H7 (cell line): ENCODE data around the gene SLC35F3. TPM values are rescaled to one million over a fixed set of nuclear protein-coding genes. Genes with fewer than 3 reads are reported as not detected.

Experiments
- DNase-seq: peaks from one replicate; pipeline ENCODE4 v3.0.0; 2012
- H3K27me3 ChIP-seq: 2 replicates; pipeline ENCODE4 v1.6.0; 2011; ENCODE audit warnings: mild to moderate bottlenecking, low read length; ENCODE audit not compliant: control insufficient read depth, insufficient read depth
- H3K36me3 ChIP-seq: replicated peaks from 2 replicates; pipeline ENCODE4 v1.5.1; 2011; ENCODE audit warnings: low read length; ENCODE audit not compliant: control insufficient read depth, insufficient read depth
- H3K4me3 ChIP-seq: 2 replicates; pipeline ENCODE4 v1.5.1; 2011; ENCODE audit warnings: low read depth, mild to moderate bottlenecking, control low read depth, low read length, moderate library complexity; ENCODE audit not compliant: insufficient read depth
- total RNA-seq: library from RNA; depleted of rRNA; stranded (reverse); fragments of >200 nt; shearing (Covaris generic); gene quantifications from 2 replicates; pipeline ENCODE4 v1.2.3, GENCODE V29; 2014

Gene SLC35F3
- total RNA-seq, 1 experiment from 2014 or later: 7.2 TPM

DNA sequence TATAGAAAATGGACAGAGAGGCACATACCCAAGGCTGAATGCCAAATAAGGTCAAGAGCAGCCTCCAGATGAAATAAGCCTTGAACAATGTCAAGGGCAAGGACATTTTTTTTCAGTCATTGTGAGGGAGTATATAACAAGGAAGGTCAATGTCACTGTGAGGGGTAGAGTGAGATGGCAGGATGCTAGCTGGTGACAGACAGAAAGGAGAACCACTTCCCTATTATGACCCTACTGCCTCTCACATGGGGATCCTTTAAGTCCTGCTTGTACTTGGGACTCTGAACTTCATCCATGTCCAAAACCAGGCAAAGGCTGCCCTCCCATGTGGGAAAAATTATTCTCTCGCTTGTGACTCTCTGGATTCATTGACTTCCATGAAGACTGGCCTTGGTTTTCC lies 349.3 kb downstream of the SLC35F3 start:
- no peaks in the 10 kb centered on the region for H3K36me3 ChIP-seq
- no peaks in the 10 kb centered on the region for H3K27me3 ChIP-seq
- no peak for DNase-seq
- no peak overlapping the region for H3K4me3 ChIP-seq

DNA sequence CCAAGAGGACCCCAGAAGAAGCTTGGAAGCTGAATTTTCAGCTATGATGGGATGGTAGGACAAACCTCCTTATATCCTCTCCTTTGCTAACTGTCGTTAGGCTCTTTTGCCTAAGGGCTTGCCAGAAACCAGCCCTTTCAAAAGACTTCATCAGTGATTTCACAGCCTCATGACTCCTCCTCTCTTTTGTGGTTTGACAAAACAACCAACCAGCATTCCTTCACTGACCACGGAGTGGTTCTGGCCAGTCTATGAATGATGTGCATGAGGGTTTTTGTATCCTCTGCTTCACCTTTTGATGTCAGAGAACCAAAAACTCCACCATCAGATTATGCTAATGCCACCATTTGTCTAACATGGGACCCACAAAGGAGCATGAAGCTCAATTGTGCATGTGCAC lies 351.9 kb downstream of the SLC35F3 start:
- DNase-seq: no peak
- no peaks in the 10 kb centered on the region for H3K27me3 ChIP-seq

DNA sequence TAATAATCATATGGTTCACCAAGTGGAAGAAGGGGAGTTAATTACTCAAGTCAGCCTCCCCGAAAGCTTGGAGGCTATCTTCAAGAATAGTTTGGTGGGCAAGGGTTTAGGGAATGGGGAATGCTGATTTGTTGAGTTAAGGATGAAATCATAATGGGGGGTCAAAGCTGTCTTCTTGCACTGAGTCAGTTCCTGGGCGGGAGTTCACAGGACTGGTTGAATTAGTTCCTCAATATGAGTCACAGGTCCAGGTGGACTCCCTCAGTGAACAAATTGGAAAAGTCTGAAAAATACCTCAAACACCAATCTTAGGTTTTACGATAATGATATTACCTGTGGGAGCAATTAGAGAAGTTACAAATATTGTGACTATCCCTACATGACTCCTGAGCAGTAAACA lies 353.6 kb downstream of the SLC35F3 start:
- DNase-seq: no peak
- no peaks in the 10 kb centered on the region for H3K36me3 ChIP-seq
- no peak overlapping the region for H3K4me3 ChIP-seq
- no peaks in the 10 kb centered on the region for H3K27me3 ChIP-seq

More for the DNA sequence above, 351.9 kb downstream of the SLC35F3 start:
- Histone ChIP-seq H3K36me3 (no peaks in the 10 kb centered on the region), H3K4me3 (no peak overlapping the region)

DNA sequence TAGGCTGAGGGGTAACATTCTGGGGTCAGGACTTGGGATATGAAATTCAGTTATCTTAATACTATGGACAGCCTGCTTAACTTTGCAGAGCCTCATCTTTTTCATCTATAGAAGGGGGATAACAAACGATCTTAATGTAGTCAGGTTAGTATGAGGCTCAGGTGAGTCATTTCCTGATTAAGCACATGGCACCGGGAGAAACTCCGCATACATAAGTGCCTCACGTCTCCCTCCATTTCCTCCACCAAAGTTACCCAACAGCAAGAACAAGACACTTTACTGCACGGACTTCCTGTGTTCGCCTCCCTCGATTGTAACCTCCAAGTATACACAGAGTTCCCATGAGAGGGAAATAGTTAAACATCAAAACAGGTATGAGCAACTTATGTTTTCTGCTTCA lies 356.1 kb downstream of the SLC35F3 start:
- Histone ChIP-seq H3K36me3 (no peaks in the 10 kb centered on the region), H3K4me3 (no peak overlapping the region), H3K27me3 (no peaks in the 10 kb centered on the region)
- no peak for DNase-seq

DNA sequence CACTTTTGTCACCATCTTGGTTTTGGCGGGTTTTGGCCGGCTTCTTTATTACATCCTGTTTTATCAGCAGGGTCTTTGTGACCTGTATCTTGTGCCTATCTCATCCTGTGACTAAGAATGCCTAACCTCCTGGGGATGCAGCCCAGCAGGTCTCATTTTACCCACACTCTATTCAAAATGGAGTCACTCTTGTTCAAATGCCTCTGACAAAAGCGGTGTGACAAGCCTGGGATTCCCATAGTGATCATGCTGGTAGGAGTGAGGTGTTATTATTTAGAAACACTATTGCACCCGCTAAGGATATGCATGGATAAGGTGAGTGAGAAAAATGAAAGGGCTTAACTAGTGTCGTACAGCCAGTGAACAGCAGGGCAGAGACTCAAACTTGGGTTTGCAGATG lies 357.1 kb downstream of the SLC35F3 start:
- Histone ChIP-seq H3K27me3 (no peaks in the 10 kb centered on the region), H3K36me3 (no peaks in the 10 kb centered on the region), H3K4me3 (no peak overlapping the region)
- DNase-seq: no peak

DNA sequence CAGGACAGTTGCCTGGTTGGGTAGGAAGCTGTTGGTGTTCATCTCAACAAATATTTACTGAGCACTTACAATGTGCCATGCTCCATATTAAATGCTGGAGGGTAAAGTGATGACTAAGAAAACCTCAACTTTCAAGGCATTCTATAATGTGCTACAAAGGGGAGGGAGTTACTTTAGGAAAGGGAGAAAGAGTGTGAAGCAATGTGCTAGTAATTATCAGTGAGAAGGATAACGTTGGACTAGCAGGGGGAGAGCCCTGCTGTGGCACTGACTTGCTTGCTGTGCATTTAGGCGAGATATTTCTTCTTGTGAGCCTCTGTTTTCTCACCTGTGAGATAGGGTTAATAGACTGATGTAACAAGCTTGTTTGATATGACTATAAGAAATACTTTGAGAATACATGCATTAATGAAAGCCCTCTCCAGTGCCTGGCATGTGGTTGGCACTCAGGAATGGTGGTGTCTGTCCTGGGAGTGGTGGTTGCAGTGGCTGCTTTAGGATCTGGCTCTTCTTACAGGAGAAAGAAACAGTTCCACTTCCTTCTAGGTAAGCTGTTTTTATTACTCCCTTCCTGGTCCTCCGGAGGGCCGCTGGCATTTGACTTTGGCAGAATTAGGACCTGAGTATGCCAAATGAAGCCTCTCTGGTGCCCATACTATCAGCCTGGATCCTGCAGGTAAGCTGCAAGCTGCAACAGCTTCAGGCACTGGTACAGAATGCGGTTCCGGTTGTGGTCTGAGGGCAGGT lies 357.7 kb downstream of the SLC35F3 start:
- no peaks in the 10 kb centered on the region for H3K36me3 ChIP-seq
- DNase-seq: no peak
- no peak overlapping the region for H3K4me3 ChIP-seq
- no peaks in the 10 kb centered on the region for H3K27me3 ChIP-seq

DNA sequence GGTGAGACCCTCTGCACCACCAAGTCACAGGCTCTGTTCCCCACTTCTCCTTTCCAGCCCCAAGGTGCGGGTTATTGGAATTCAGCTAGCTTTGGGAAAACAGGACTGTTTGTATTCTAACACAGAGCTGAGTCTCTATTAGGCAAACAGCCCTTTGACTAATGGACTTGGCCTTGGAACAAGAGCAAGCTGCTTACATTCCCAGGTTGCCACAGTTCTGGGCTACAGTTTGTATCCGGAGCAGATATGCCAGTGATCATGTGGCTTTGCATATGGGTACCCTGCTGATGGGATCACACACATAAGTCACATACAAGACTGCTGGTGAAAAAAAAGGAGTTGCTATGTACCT lies 358.3 kb downstream of the SLC35F3 start:
- Histone ChIP-seq H3K27me3 (no peaks in the 10 kb centered on the region), H3K36me3 (no peaks in the 10 kb centered on the region), H3K4me3 (no peak overlapping the region)
- DNase-seq: no peak

DNA sequence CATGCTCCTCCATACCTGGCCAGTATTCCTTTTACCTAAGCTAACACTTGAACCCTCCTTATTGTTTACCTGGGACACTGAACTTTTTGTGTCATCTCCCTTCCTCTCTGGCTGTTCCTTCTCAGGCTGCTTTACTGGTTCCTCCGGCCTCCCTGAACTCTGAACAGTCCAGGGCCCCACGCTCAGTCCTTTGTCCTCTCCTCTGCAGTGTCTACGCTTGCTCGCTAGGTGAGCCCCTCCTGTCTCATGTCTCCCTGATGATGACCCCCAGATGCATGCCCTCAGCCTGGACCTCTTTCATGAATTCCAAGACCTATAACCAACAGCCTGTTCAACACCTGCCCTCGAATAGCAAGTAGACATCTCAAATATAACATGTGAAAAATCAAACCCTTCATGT lies 360.4 kb downstream of the SLC35F3 start:
- DNase-seq: no peak
- H3K27me3 ChIP-seq: no peaks in the 10 kb centered on the region
- no peaks in the 10 kb centered on the region for H3K36me3 ChIP-seq
- no peak overlapping the region for H3K4me3 ChIP-seq

DNA sequence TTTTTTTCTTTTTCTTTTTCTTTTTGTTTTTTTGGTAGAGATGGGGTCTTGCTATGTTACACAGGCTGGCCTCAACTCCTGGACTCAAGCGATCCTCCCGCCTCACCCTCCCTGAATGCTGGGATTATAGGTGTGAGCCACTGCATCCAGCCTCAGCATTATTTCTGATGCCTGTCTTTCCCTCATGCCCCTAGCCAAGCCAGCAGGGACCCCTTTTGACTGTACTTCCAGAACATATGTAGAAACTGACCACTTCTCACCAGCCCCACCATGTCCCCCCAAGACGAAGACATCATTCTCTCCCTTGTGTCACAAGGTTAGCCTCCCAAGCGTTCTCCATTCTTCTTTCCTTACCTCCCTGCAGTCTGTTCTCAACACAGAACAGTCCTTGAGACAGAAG lies 360.8 kb downstream of the SLC35F3 start:
- no peaks in the 10 kb centered on the region for H3K36me3 ChIP-seq
- no peaks in the 10 kb centered on the region for H3K27me3 ChIP-seq
- DNase-seq: no peak
- no peak overlapping the region for H3K4me3 ChIP-seq

DNA sequence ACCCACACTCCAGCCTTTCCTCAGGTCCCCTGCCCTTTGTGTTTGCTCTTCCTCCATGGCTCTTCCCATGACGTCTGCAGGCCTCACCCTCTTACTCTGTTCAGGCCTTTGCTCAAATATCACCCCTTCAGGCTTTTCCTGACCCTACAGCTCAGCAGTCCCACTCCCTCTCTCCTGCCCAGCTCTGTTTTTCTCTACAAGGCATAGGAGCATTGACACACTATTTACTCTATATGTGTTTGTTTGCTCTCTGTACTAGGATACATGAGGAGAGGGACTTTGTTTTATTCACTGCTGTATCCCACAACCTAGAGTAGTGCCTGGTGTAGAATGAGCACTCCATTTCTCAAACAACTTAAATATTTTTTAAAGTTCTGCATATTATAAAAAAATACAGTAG lies 361.4 kb downstream of the SLC35F3 start:
- DNase-seq: peak; percentile 20
- H3K27me3 ChIP-seq: no peaks in the 10 kb centered on the region
- H3K4me3 ChIP-seq: no peak overlapping the region
- no peaks in the 10 kb centered on the region for H3K36me3 ChIP-seq

DNA sequence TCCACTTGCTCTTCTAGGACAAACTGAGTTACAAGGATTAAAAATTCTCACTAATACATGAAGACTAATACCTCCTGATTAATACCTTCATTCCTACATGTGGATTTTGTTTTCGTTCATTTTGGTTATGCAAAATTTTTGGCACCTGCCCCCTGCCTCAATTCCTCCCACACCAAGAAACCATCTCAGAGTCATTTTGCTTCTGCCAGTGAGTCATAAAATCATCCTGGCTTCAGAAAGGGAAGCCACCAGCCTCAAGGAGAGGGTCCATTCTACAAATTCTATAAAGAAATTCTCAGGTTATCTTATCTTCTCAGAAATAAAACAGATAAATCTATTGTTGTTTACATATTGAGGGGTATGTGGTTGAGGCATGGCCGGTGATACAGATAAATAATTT lies 365.6 kb downstream of the SLC35F3 start:
- DNase-seq: no peak
- Histone ChIP-seq H3K27me3 (no peaks in the 10 kb centered on the region), H3K4me3 (no peak overlapping the region), H3K36me3 (no peaks in the 10 kb centered on the region)

DNA sequence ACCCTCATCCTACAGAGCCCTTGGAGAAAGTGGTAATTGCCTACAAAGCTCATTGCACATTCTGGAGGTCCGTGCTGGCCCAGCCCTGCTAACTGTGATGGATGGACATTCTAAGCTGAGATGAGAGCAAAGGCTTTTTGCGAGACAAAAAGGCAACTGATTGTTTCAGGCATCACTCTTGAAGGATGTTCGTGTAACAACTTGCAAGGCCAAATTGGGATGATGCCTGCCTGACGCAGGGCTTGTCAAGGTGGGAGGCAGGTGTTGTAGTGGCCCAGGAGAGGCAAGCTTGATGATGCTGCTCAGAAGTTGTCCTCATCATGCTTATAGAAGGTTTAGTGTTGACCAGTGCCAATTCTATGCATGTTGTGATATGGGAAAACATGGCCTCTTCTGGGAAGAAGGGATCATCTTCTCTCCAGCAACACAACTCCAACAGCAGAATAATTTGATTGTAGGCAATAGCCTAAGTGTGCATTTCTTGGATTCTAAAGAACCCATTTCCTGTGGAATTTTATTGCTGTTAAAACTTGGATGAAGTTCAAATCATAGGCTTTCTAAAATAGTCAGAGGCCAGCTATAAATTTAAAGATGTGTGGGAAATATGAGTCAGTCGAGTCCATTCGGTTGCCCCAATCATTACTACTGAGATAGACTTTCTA lies 366.2 kb downstream of the SLC35F3 start:
- DNase-seq: no peak
- no peak overlapping the region for H3K4me3 ChIP-seq
- no peaks in the 10 kb centered on the region for H3K27me3 ChIP-seq
- no peaks in the 10 kb centered on the region for H3K36me3 ChIP-seq

DNA sequence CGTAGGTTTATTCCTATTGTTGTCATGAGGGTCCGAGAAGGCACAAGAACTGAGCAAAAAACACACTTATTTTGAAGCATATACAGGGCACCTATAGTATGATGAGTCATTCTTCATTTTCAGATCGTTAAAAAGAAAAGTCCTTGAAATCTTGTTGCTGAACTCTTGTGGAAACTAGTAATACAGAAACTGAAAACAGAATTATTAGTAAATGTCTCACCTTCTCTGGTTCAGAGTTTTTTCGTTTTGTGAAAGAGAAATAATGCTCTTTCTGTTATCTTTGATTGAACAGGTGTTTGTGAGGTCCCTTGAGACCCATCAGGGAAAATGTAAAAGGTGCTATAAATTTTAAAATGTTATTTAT lies 366.7 kb downstream of the SLC35F3 start:
- DNase-seq: no peak
- H3K4me3 ChIP-seq: no peak overlapping the region
- no peaks in the 10 kb centered on the region for H3K27me3 ChIP-seq
- H3K36me3 ChIP-seq: no peaks in the 10 kb centered on the region

DNA sequence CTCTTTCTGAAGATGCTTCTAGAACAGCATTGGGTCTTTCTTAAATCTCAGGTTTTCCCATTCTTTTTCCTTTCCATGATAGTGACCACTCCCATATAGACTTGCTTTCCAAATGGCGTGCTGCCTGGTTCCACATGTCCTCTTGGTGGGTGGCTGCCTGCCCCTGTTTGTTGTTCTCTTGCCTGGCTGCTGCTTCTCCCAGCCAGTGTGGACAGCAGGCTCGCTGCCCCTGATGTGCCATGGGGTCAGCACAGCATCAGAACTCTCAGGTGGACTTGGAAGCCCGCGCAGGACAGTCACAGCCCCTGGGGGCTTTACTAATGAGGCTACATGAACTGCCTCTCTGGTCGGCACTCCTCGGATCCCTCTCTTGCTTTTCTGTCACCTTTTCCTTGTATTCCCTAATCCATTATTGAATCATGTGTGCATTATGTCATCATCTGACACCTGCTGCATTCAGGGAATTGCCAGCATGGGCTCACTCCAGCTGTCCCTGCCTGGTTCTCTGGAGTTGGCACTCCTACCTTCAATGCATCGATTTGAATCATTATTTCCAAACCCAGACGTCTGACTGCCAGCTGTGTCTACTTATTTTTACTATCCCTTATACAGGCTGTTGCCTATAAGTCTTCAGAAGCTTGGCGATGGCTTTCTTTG lies 368.3 kb downstream of the SLC35F3 start:
- Histone ChIP-seq H3K27me3 (no peaks in the 10 kb centered on the region), H3K4me3 (no peak overlapping the region), H3K36me3 (no peaks in the 10 kb centered on the region)
- no peak for DNase-seq

DNA sequence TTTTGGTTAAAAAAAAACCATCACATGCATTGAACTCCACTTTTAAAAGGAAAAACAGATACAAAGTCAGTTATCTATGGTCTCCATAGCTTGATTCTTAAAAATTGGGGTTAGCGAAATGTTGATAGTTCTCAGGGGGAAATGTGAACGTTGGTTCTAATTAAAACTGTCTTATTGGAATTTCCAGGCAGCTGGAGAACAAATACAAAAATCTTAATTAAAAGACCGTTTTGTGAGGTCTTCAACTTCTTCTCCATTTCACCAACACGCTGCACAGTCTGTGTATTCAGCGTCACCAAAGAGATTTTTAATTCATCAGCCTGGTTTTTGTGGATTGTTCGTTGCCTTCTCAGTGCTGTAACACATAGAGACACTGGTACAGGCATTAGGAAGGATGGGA lies 369.5 kb downstream of the SLC35F3 start:
- no peak overlapping the region for H3K4me3 ChIP-seq
- no peak for DNase-seq
- no peaks in the 10 kb centered on the region for H3K27me3 ChIP-seq
- H3K36me3 ChIP-seq: no peaks in the 10 kb centered on the region
